Measurements from ENCODE around the gene CAMTA1.

DNA sequence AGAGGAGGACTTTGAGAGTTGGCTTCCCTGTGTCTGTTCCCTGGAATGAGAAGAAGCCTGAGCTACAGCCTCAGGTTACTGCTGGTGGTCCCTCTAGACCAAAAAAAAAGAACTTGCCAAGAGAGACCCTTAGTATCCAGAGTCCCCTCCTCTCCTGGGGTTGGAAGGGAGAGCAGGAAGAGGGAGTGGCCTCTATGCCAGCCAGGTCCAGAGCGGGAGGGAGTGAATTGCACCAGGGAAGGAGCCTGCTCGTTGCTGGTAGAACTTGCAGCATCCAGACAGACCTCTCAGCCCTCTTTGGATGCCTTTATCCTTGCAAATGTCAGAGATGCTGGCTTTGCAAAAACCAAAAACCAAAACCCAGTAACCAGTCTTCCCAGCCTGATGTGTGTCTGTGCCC, 494.5 kb downstream of the CAMTA1 start:
- TF ChIP-seq, protein P1, sequence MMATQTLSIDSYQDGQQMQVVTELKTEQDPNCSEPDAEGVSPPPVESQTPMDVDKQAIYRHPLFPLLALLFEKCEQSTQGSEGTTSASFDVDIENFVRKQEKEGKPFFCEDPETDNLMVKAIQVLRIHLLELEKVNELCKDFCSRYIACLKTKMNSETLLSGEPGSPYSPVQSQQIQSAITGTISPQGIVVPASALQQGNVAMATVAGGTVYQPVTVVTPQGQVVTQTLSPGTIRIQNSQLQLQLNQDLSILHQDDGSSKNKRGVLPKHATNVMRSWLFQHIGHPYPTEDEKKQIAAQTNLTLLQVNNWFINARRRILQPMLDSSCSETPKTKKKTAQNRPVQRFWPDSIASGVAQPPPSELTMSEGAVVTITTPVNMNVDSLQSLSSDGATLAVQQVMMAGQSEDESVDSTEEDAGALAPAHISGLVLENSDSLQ (IDR thresholded peaks at IDR 0.05), result no peak
- TF ChIP-seq SP1 (IDR thresholded peaks at IDR 0.05), result no peak
- no peak for TF ChIP-seq FOXM1 (IDR thresholded peaks at IDR 0.05; ENCODE audit: borderline replicate concordance)
- TF ChIP-seq BHLHE40 (IDR thresholded peaks at IDR 0.05; ENCODE audit: borderline replicate concordance), result no peak
- no peak for TF ChIP-seq ARNT (IDR thresholded peaks at IDR 0.05)
- TF ChIP-seq FOXA1 (IDR thresholded peaks at IDR 0.05), result no peak
- no peak for TF ChIP-seq LEF1 (IDR thresholded peaks at IDR 0.05; ENCODE audit: borderline replicate concordance)
- TF ChIP-seq FOXK2 (IDR thresholded peaks at IDR 0.05), result no peak
- no peak for TF ChIP-seq ZNF384 (IDR thresholded peaks at IDR 0.05)
- no peak for TF ChIP-seq SUZ12 (IDR thresholded peaks at IDR 0.05)
- TF ChIP-seq NFRKB (IDR thresholded peaks at IDR 0.05), result no peak
- no peak for TF ChIP-seq ELF4 (IDR thresholded peaks at IDR 0.05)
- no peak for TF ChIP-seq HDGF (IDR thresholded peaks at IDR 0.05; ENCODE audit: borderline replicate concordance)
- no peak for TF ChIP-seq CTBP1 (IDR thresholded peaks at IDR 0.05; ENCODE audit: borderline replicate concordance)
